Activated T-cell treated with anti-CD3 and anti-CD28 coated beads, Interleukin-2, amount 50 U/mL, for 24 hours (primary cell): Measurements from ENCODE around the gene RAD21L1.
A peak's percentile ranks its signal among the peaks of the same experiment; 100 is the strongest.
"Not testable (repeated sequence)": the region's sequence is repeated elsewhere in the genome, so short reads cannot be mapped to it uniquely, and the experiment has no call there.

Experiments used
- DNase-seq: peaks from one replicate; pipeline ENCODE4 v3.0.0-alpha.2; 2020
- H3K27ac Mint-ChIP-seq: 2 replicates; pipeline ENCODE4 v1.8.0; 2020; ENCODE audit warnings: mild to moderate bottlenecking, mixed read lengths
- H3K27me3 Mint-ChIP-seq: 2 replicates; pipeline ENCODE4 v1.8.0; 2020; ENCODE audit warnings: mixed read lengths
- H3K36me3 Mint-ChIP-seq: 2 replicates; pipeline ENCODE4 v1.8.0; 2020; ENCODE audit warnings: low read depth, mixed read lengths
- H3K4me1 Mint-ChIP-seq: 2 replicates; pipeline ENCODE4 v1.8.0; 2020; ENCODE audit warnings: low read depth, mixed read lengths
- H3K4me3 Mint-ChIP-seq: 2 replicates; pipeline ENCODE4 v1.8.0; 2020; ENCODE audit warnings: mild to moderate bottlenecking, moderate library complexity, mixed read lengths
- H3K9me3 Mint-ChIP-seq: 2 replicates; pipeline ENCODE4 v1.8.0; 2020; ENCODE audit warnings: mixed read lengths

RAD21L1 gene

GRCh38 chr20:1207293-1207878 lies 18.5 kb upstream of the RAD21L1 start:
- no peak overlapping the region for H3K4me3 Mint-ChIP-seq
- H3K36me3 Mint-ChIP-seq = no peaks in the 10 kb centered on the region
- no peaks in the 10 kb centered on the region for H3K9me3 Mint-ChIP-seq
- no peaks in the 10 kb centered on the region for H3K27me3 Mint-ChIP-seq
- DNase-seq = no peak
- H3K4me1 Mint-ChIP-seq = peaks cover under 1% of the 10 kb centered on the region
- H3K27ac Mint-ChIP-seq = no peak overlapping the region

- Mint-ChIP-seq H3K36me3 (no peaks in the 10 kb centered on the region), H3K9me3 (no peaks in the 10 kb centered on the region), H3K27me3 (no peaks in the 10 kb centered on the region), H3K4me1 (peaks cover 18% of the 10 kb centered on the region), H3K27ac (no peak overlapping the region), H3K4me3 (no peak overlapping the region)
- DNase-seq = no peak
These were observed 16.1 kb upstream of the RAD21L1 start for GRCh38 chr20:1209447-1210387.

GRCh38 chr20:1210501-1210900 lies 15.3 kb upstream of the RAD21L1 start:
- Mint-ChIP-seq H3K9me3 (no peaks in the 10 kb centered on the region), H3K4me3 (no peak overlapping the region), H3K27ac (no peak overlapping the region), H3K4me1 (peaks cover 26% of the 10 kb centered on the region), H3K36me3 (no peaks in the 10 kb centered on the region), H3K27me3 (no peaks in the 10 kb centered on the region)
- DNase-seq = no peak

- no peaks in the 10 kb centered on the region for H3K9me3 Mint-ChIP-seq
- H3K27me3 Mint-ChIP-seq = no peaks in the 10 kb centered on the region
- H3K27ac Mint-ChIP-seq = no peak overlapping the region
- no peak for DNase-seq
- H3K4me1 Mint-ChIP-seq = peaks cover 40% of the 10 kb centered on the region
- no peaks in the 10 kb centered on the region for H3K36me3 Mint-ChIP-seq
- no peak overlapping the region for H3K4me3 Mint-ChIP-seq
These were observed 13.8 kb upstream of the RAD21L1 start for GRCh38 chr20:1212023-1212422.

GRCh38 chr20:1212607-1213396 lies 13.0 kb upstream of the RAD21L1 start:
- Mint-ChIP-seq H3K4me1 (peaks cover 45% of the 10 kb centered on the region), H3K27ac (no peak overlapping the region), H3K4me3 (no peak overlapping the region), H3K36me3 (no peaks in the 10 kb centered on the region), H3K27me3 (no peaks in the 10 kb centered on the region), H3K9me3 (no peaks in the 10 kb centered on the region)
- DNase-seq = peak; percentile 73

- H3K4me3 Mint-ChIP-seq = no peak overlapping the region
- H3K27me3 Mint-ChIP-seq = no peaks in the 10 kb centered on the region
- H3K36me3 Mint-ChIP-seq = no peaks in the 10 kb centered on the region
- peaks cover 45% of the 10 kb centered on the region for H3K4me1 Mint-ChIP-seq
- peak overlapping the region; percentile 96 for H3K27ac Mint-ChIP-seq
- H3K9me3 Mint-ChIP-seq = no peaks in the 10 kb centered on the region
- DNase-seq = no peak
These were observed 11.0 kb upstream of the RAD21L1 start for GRCh38 chr20:1214838-1215261.

GRCh38 chr20:1215386-1216170 lies 10.3 kb upstream of the RAD21L1 start:
- no peaks in the 10 kb centered on the region for H3K36me3 Mint-ChIP-seq
- no peaks in the 10 kb centered on the region for H3K27me3 Mint-ChIP-seq
- peak; percentile 51 for DNase-seq
- peak overlapping the region; percentile 59 for H3K4me3 Mint-ChIP-seq
- H3K27ac Mint-ChIP-seq = peak overlapping the region; percentile 96
- H3K4me1 Mint-ChIP-seq = peaks cover 45% of the 10 kb centered on the region
- H3K9me3 Mint-ChIP-seq = no peaks in the 10 kb centered on the region

GRCh38 chr20:1216527-1217427 lies 9.1 kb upstream of the RAD21L1 start:
- H3K9me3 Mint-ChIP-seq, DNase-seq, H3K36me3 Mint-ChIP-seq, H3K27me3 Mint-ChIP-seq, H3K4me3 Mint-ChIP-seq: not testable (repeated sequence)
- Mint-ChIP-seq H3K27ac (peak overlapping the region; percentile 36), H3K4me1 (peaks cover 45% of the 10 kb centered on the region)

GRCh38 chr20:1222750-1223149 lies 3.1 kb upstream of the RAD21L1 start:
- H3K4me3 Mint-ChIP-seq, DNase-seq: not testable (repeated sequence)

GRCh38 chr20:1224205-1224890 lies 1.5 kb upstream of the RAD21L1 start:
- Mint-ChIP-seq H3K4me3 (no peak overlapping the region), H3K27ac (no peak overlapping the region), H3K9me3 (peaks cover 6% of the 10 kb centered on the region), H3K36me3 (no peaks in the 10 kb centered on the region), H3K4me1 (peaks cover 15% of the 10 kb centered on the region), H3K27me3 (peaks cover 18% of the 10 kb centered on the region)
- no peak for DNase-seq

More at GRCh38 chr20:1222750-1223149, 3.1 kb upstream of the RAD21L1 start:
- not testable (repeated sequence) for H3K36me3 Mint-ChIP-seq, H3K9me3 Mint-ChIP-seq, H3K27ac Mint-ChIP-seq
- Mint-ChIP-seq H3K4me1 (peaks cover 15% of the 10 kb centered on the region), H3K27me3 (peaks cover 12% of the 10 kb centered on the region)

- peaks cover 6% of the 10 kb centered on the region for H3K9me3 Mint-ChIP-seq
- no peaks in the 10 kb centered on the region for H3K36me3 Mint-ChIP-seq
- no peak for DNase-seq
- peaks cover 15% of the 10 kb centered on the region for H3K4me1 Mint-ChIP-seq
- peaks cover 24% of the 10 kb centered on the region for H3K27me3 Mint-ChIP-seq
- peak overlapping the region; percentile 72 for H3K4me3 Mint-ChIP-seq
- H3K27ac Mint-ChIP-seq = no peak overlapping the region
These were observed 521 bp upstream of the RAD21L1 start for GRCh38 chr20:1225263-1225782.

- Mint-ChIP-seq H3K27ac (no peak overlapping the region), H3K4me1 (peaks cover 13% of the 10 kb centered on the region), H3K27me3 (peaks cover 24% of the 10 kb centered on the region), H3K4me3 (no peak overlapping the region), H3K9me3 (peaks cover under 1% of the 10 kb centered on the region), H3K36me3 (no peaks in the 10 kb centered on the region)
- DNase-seq = no peak
These were observed 3.7 kb downstream of the RAD21L1 start for GRCh38 chr20:1229541-1229940.
